ENCODE results near the gene LSMEM2. TPM values are rescaled to one million over a fixed set of nuclear protein-coding genes. Genes with fewer than 3 reads are reported as not detected.

LSMEM2 gene
- total and polyA plus RNA-seq, 2 of the 8 experiments (the other 6 are each of a cell fraction or from before 2014, with no cell fraction given), result 0.58 to 0.68 TPM

- no peak overlapping the region for H3K4ac ChIP-seq (replicated peaks; ENCODE audit: insufficient read length, low read depth, low read length)
- H3K27me3 ChIP-seq (replicated peaks in 1 of 4; ENCODE audit: control insufficient read depth in 3 of 4, extremely low read depth in 1 of 4, insufficient read depth in 3 of 4, low read length in 3 of 4), result no peaks in the 10 kb centered on the region
- H2BK15ac ChIP-seq (ENCODE audit: low read length), result no peak overlapping the region
- no peak overlapping the region for H3K4me2 ChIP-seq (ENCODE audit: insufficient read depth in 1 of 2, low read depth in 2 of 2, low read length in 2 of 2)
- H3K9ac ChIP-seq (replicated peaks in 1 of 4; ENCODE audit: extremely low read depth in 1 of 4, low read depth in 3 of 4, low read length in 3 of 4), result no peak overlapping the region
- H4K5ac ChIP-seq (ENCODE audit: insufficient read length, low read depth, low read length), result no peak overlapping the region
- no peak overlapping the region for H4K8ac ChIP-seq (ENCODE audit: extremely low read depth, insufficient read depth, low read length)
- no peak overlapping the region for H3K23ac ChIP-seq (ENCODE audit: insufficient read length)
- peaks cover 0 to 20% (median 11%) of the 10 kb centered on the region in 4 experiments; a peak in 6 of 7 replicates for H3K4me1 ChIP-seq (replicated peaks in 1 of 4; ENCODE audit: control insufficient read depth in 3 of 4, insufficient read depth in 4 of 4, low read length in 3 of 4)
- H3K36me3 ChIP-seq (ENCODE audit: control insufficient read depth in 2 of 4, insufficient read depth in 4 of 4, low read length in 3 of 4), result no peaks in the 10 kb centered on the region
- FAIRE-seq (no peak), DNase-seq (ENCODE audit: low read depth in 1 of 2, low spot score in 2 of 2) (no peak)
- peaks cover 9 to 20% of the 10 kb centered on the region in 2 experiments; a peak in 3 of 4 replicates for H3K9me3 ChIP-seq (ENCODE audit: insufficient read depth in 2 of 2, low read depth in 1 of 2, low read length in 1 of 2)
- no peak overlapping the region for H4K91ac ChIP-seq (replicated peaks; ENCODE audit: insufficient read length, low read length)
- H3K27ac ChIP-seq (ENCODE audit: low read depth, low read length), result no peak overlapping the region
- no peaks in the 10 kb centered on the region; the same call in 1 of the 2 replicates for H3K23me2 ChIP-seq (ENCODE audit: low read depth, low read length)
- no peak overlapping the region for H2BK5ac ChIP-seq (ENCODE audit: low read depth, low read length)
- H3K14ac ChIP-seq (ENCODE audit: insufficient read length), result no peak overlapping the region
- H2BK12ac ChIP-seq (ENCODE audit: low read depth, low read length), result no peak overlapping the region
- H3K56ac ChIP-seq (replicated peaks; ENCODE audit: insufficient read length, low read depth, low read length), result no peak overlapping the region
- H2AK5ac ChIP-seq (ENCODE audit: low read depth, low read length), result 0 out of 2 replicates have a peak overlapping the region, but pooled peaks have one; percentile 24
- CTCF ChIA-PET (ENCODE audit: partially characterized antibody), result interaction anchor here (0.7 to 3.1 kb wide), 3 partner anchors 19 to 58 kb away, joined by 3 to 18 read pairs (median 3); partner anchors contain the start of genes HYAL2 and RASSF1
- no peak overlapping the region for H2BK20ac ChIP-seq (ENCODE audit: low read length)
- H3K79me2 ChIP-seq (ENCODE audit: control insufficient read depth in 1 of 2, insufficient read depth in 2 of 2, low read length in 2 of 2), result no peaks in the 10 kb centered on the region
- no peak overlapping the region for H3K4me3 ChIP-seq (ENCODE audit: extremely low read depth in 1 of 4, insufficient read depth in 2 of 4, low read depth in 3 of 4, low read length in 4 of 4)
- POLR2A ChIA-PET (ENCODE audit: partially characterized antibody), result interaction anchor here (1.0 to 11.3 kb wide), 3 partner anchors 14 to 24 kb away, joined by 4 to 149 read pairs (median 15); partner anchors contain the start of genes HYAL2 and TUSC2
- H2AFZ ChIP-seq (ENCODE audit: low read length), result no peak overlapping the region
- H4K20me1 ChIP-seq (replicated peaks in 1 of 2; ENCODE audit: control insufficient read depth in 1 of 2, insufficient read depth in 2 of 2, low read length in 2 of 2), result no peaks in the 10 kb centered on the region
- H3K79me1 ChIP-seq (ENCODE audit: low read depth, low read length), result no peaks in the 10 kb centered on the region
- no peak overlapping the region for H3K18ac ChIP-seq (ENCODE audit: extremely low read depth, low read length)
- H2BK120ac ChIP-seq (replicated peaks; ENCODE audit: low read depth, low read length), result no peak overlapping the region
- TF ChIP-seq SUZ12 (IDR thresholded peaks at IDR 0.05; ENCODE audit: low read length) (no peak), JUND (IDR thresholded peaks at IDR 0.05; ENCODE audit: low read length) (no peak), YY1 (IDR thresholded peaks at IDR 0.05; ENCODE audit: low read depth, low read length) (no peak), RFX5 (IDR thresholded peaks at IDR 0.05; ENCODE audit: borderline replicate concordance, low read depth, low read length) (no peak), ASH2L (IDR thresholded peaks at IDR 0.05; ENCODE audit: low read length) (no peak), SAP30 (IDR thresholded peaks at IDR 0.05; ENCODE audit: insufficient read depth, insufficient replicate concordance, low read length) (no peak), MAFK (IDR thresholded peaks at IDR 0.05; ENCODE audit: low read depth, low read length) (no peak), CHD2 (IDR thresholded peaks at IDR 0.05; ENCODE audit: low read length) (no peak), CTCF (IDR thresholded peaks at IDR 0.05; ENCODE audit: control extremely low read depth in 1 of 3, insufficient read depth in 1 of 3, low read depth in 1 of 3, low read length in 3 of 3) (no peak), CREB1 (IDR thresholded peaks at IDR 0.05) (no peak), PHF8 (conservative IDR thresholded peaks at IDR 0.05; ENCODE audit: low read depth, low read length) (no peak), TCF12 (IDR thresholded peaks at IDR 0.05; ENCODE audit: low read depth, low read length) (no peak), KDM4A (IDR thresholded peaks at IDR 0.05; ENCODE audit: low read depth, low read length, severe bottlenecking) (no peak)
Observed at GRCh38 chr3:50304601-50305000, 25.7 kb downstream of the LSMEM2 start.
